Measurements from ENCODE around the gene PAK5. TPM values are rescaled to one million over a fixed set of nuclear protein-coding genes. Genes with fewer than 3 reads are reported as not detected.
A peak's percentile ranks its signal among the peaks of the same experiment; 100 is the strongest.

PAK5 gene
- total RNA-seq, 2 donors from 2014 or later = 0.22 to 0.42 TPM

GRCh38 chr20:9699181-9699580 is 139.7 kb downstream of the PAK5 start:
- no peak for DNase-seq
- no peak overlapping the region for H3K4me3 Mint-ChIP-seq
- Histone ChIP-seq H3K27me3 (ENCODE audit: control insufficient read depth, insufficient read depth, low read length, poor library complexity, severe bottlenecking) (no peaks in the 10 kb centered on the region), H3K9ac (ENCODE audit: extremely low read depth, low read length, poor library complexity, severe bottlenecking) (no peak overlapping the region), H3K9me3 (ENCODE audit: control insufficient read depth, low read length) (no peaks in the 10 kb centered on the region), H3K4me1 (ENCODE audit: control insufficient read depth, insufficient read depth, low read length) (no peaks in the 10 kb centered on the region), H3K27ac (ENCODE audit: low read depth, low read length) (no peak overlapping the region), H3K36me3 (ENCODE audit: control insufficient read depth, insufficient read depth, low read length) (no peaks in the 10 kb centered on the region), H3K4me3 (ENCODE audit: low read length) (no peak overlapping the region)
- no peaks in the 10 kb centered on the region for H3K27me3 Mint-ChIP-seq (ENCODE audit: insufficient read depth)
- H3K4me1 Mint-ChIP-seq = no peaks in the 10 kb centered on the region
- no peaks in the 10 kb centered on the region for H3K36me3 Mint-ChIP-seq (ENCODE audit: low read depth)
- no peak overlapping the region for H3K27ac Mint-ChIP-seq
- TF ChIP-seq, protein P1, sequence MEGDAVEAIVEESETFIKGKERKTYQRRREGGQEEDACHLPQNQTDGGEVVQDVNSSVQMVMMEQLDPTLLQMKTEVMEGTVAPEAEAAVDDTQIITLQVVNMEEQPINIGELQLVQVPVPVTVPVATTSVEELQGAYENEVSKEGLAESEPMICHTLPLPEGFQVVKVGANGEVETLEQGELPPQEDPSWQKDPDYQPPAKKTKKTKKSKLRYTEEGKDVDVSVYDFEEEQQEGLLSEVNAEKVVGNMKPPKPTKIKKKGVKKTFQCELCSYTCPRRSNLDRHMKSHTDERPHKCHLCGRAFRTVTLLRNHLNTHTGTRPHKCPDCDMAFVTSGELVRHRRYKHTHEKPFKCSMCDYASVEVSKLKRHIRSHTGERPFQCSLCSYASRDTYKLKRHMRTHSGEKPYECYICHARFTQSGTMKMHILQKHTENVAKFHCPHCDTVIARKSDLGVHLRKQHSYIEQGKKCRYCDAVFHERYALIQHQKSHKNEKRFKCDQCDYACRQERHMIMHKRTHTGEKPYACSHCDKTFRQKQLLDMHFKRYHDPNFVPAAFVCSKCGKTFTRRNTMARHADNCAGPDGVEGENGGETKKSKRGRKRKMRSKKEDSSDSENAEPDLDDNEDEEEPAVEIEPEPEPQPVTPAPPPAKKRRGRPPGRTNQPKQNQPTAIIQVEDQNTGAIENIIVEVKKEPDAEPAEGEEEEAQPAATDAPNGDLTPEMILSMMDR (conservative IDR thresholded peaks at IDR 0.05) = no peak
- H3K9me3 Mint-ChIP-seq = no peaks in the 10 kb centered on the region

GRCh38 chr20:9689041-9689440 is 149.8 kb downstream of the PAK5 start:
- H3K27ac ChIP-seq (ENCODE audit: low read depth, low read length) = no peak overlapping the region
- no peak overlapping the region for H3K27ac Mint-ChIP-seq
- peaks cover 45% of the 10 kb centered on the region for H3K4me1 Mint-ChIP-seq
- H3K27me3 Mint-ChIP-seq (ENCODE audit: insufficient read depth) = peaks cover 7% of the 10 kb centered on the region
- H3K36me3 ChIP-seq (ENCODE audit: control insufficient read depth, insufficient read depth, low read length) = no peaks in the 10 kb centered on the region
- H3K9me3 Mint-ChIP-seq = no peaks in the 10 kb centered on the region
- no peaks in the 10 kb centered on the region for H3K27me3 ChIP-seq (ENCODE audit: control insufficient read depth, insufficient read depth, low read length, poor library complexity, severe bottlenecking)
- no peak overlapping the region for H3K4me3 Mint-ChIP-seq
- TF ChIP-seq, protein P1 (conservative IDR thresholded peaks at IDR 0.05) = no peak
- 64 to 68% methylated on average over 3 to 5 of the region's 5 CpGs for WGBS, 2 experiments (ENCODE audit: insufficient coverage in 1 of 2, insufficient read length in 1 of 2)
- peak; percentile 57 for DNase-seq
- H3K4me3 ChIP-seq (ENCODE audit: low read length) = no peak overlapping the region
- H3K4me1 ChIP-seq (ENCODE audit: control insufficient read depth, insufficient read depth, low read length) = peaks cover 9% of the 10 kb centered on the region
- H3K9me3 ChIP-seq (ENCODE audit: control insufficient read depth, low read length) = no peaks in the 10 kb centered on the region
- H3K9ac ChIP-seq (ENCODE audit: extremely low read depth, low read length, poor library complexity, severe bottlenecking) = no peak overlapping the region
- no peaks in the 10 kb centered on the region for H3K36me3 Mint-ChIP-seq (ENCODE audit: low read depth)

DNA sequence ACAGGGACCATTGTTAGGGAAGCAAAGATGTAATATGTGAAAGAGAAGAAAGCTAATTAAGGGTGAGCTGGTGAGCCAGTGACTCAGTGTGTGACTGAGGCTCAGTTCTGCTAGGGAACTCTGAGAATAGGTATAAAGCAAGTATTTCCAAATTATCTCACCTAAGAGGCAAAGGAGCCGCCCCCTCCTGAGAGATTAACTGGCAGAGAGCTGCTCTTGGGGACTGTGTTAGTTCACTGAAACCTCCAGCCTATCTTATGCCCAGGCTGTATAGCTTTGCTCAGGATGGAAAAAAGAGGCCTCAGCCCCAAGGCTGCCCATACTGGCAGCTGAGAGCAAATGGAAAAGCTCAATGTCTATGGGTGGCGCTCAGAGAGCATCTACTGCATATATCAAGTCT is 152.0 kb downstream of the PAK5 start:
- no peaks in the 10 kb centered on the region for H3K9me3 Mint-ChIP-seq
- Histone ChIP-seq H3K9me3 (ENCODE audit: control insufficient read depth, low read length) (no peaks in the 10 kb centered on the region), H3K27me3 (ENCODE audit: control insufficient read depth, insufficient read depth, low read length, poor library complexity, severe bottlenecking) (no peaks in the 10 kb centered on the region), H3K27ac (ENCODE audit: low read depth, low read length) (no peak overlapping the region), H3K4me1 (ENCODE audit: control insufficient read depth, insufficient read depth, low read length) (peaks cover 6% of the 10 kb centered on the region), H3K9ac (ENCODE audit: extremely low read depth, low read length, poor library complexity, severe bottlenecking) (no peak overlapping the region), H3K4me3 (ENCODE audit: low read length) (no peak overlapping the region), H3K36me3 (ENCODE audit: control insufficient read depth, insufficient read depth, low read length) (no peaks in the 10 kb centered on the region)
- WGBS, 2 experiments (ENCODE audit: insufficient coverage in 1 of 2, insufficient read length in 1 of 2) = 65 to 88% methylated on average over 2 of the region's 2 CpGs
- DNase-seq = peak; percentile 76
- H3K4me1 Mint-ChIP-seq = peaks cover 43% of the 10 kb centered on the region
- peaks cover 12% of the 10 kb centered on the region for H3K27me3 Mint-ChIP-seq (ENCODE audit: insufficient read depth)
- peak overlapping the region; percentile 2 for H3K27ac Mint-ChIP-seq
- H3K36me3 Mint-ChIP-seq (ENCODE audit: low read depth) = no peaks in the 10 kb centered on the region
- TF ChIP-seq, protein P1 (conservative IDR thresholded peaks at IDR 0.05) = no peak
- no peak overlapping the region for H3K4me3 Mint-ChIP-seq
